Measurements from ENCODE around the gene CEACAM6.
"Not testable (repeated sequence)": the region's sequence is repeated elsewhere in the genome, so short reads cannot be mapped to it uniquely, and the experiment has no call there.

CEACAM6 gene

GRCh38 chr19:41755328-41755913 is at the start of gene CEACAM6:
Gene CEACAM6 (plus strand): TSS chr19:41755530. CDS start chr19:41755639, 109 bp downstream.
- no peak within 1 kb of the TSS for H3K4me3 ChIP-seq (ENCODE audit: low read length)
- H3K36me3 ChIP-seq (ENCODE audit: control insufficient read depth, low read depth, low read length): no peaks in the 10 kb centered on the region
- no peaks in the 10 kb centered on the region for H3K4me1 ChIP-seq (ENCODE audit: control insufficient read depth, low read depth, low read length)
- no peak within 1 kb of the TSS for H3K27ac ChIP-seq (ENCODE audit: low read length)
- no peaks in the 10 kb centered on the region for H3K27me3 ChIP-seq (ENCODE audit: control insufficient read depth, insufficient read depth, low read length)
- no peaks in the 10 kb centered on the region for H3K9me3 ChIP-seq (ENCODE audit: control insufficient read depth, low read depth, low read length)
- no peak within 1 kb of the TSS for H3K9ac ChIP-seq (ENCODE audit: low read length)

GRCh38 chr19:41706741-41707501 is 48.4 kb upstream of the CEACAM6 start:
- Histone ChIP-seq H3K4me3 (ENCODE audit: low read length) (no peak overlapping the region), H3K9ac (ENCODE audit: low read length) (no peak overlapping the region), H3K9me3 (ENCODE audit: control insufficient read depth, low read depth, low read length) (no peaks in the 10 kb centered on the region), H3K27me3 (ENCODE audit: control insufficient read depth, insufficient read depth, low read length) (peaks cover 5% of the 10 kb centered on the region), H3K4me1 (ENCODE audit: control insufficient read depth, low read depth, low read length) (no peaks in the 10 kb centered on the region), H3K36me3 (ENCODE audit: control insufficient read depth, low read depth, low read length) (no peaks in the 10 kb centered on the region), H3K27ac (ENCODE audit: low read length) (no peak overlapping the region)

- H3K36me3 ChIP-seq (ENCODE audit: control insufficient read depth, low read depth, low read length): no peaks in the 10 kb centered on the region
- H3K27ac ChIP-seq (ENCODE audit: low read length): no peak overlapping the region
- peaks cover 5% of the 10 kb centered on the region for H3K27me3 ChIP-seq (ENCODE audit: control insufficient read depth, insufficient read depth, low read length)
- no peak overlapping the region for H3K9ac ChIP-seq (ENCODE audit: low read length)
- H3K4me1 ChIP-seq (ENCODE audit: control insufficient read depth, low read depth, low read length): no peaks in the 10 kb centered on the region
- H3K9me3 ChIP-seq (ENCODE audit: control insufficient read depth, low read depth, low read length): no peaks in the 10 kb centered on the region
- no peak overlapping the region for H3K4me3 ChIP-seq (ENCODE audit: low read length)
Measured at GRCh38 chr19:41707502-41707812, 47.9 kb upstream of the CEACAM6 start.

GRCh38 chr19:41707871-41708371 is 47.4 kb upstream of the CEACAM6 start:
- Histone ChIP-seq H3K4me1 (ENCODE audit: control insufficient read depth, low read depth, low read length) (no peaks in the 10 kb centered on the region), H3K9ac (ENCODE audit: low read length) (no peak overlapping the region), H3K27ac (ENCODE audit: low read length) (no peak overlapping the region), H3K9me3 (ENCODE audit: control insufficient read depth, low read depth, low read length) (no peaks in the 10 kb centered on the region), H3K4me3 (ENCODE audit: low read length) (no peak overlapping the region), H3K27me3 (ENCODE audit: control insufficient read depth, insufficient read depth, low read length) (peaks cover 5% of the 10 kb centered on the region), H3K36me3 (ENCODE audit: control insufficient read depth, low read depth, low read length) (no peaks in the 10 kb centered on the region)

GRCh38 chr19:41708481-41708880 is 46.8 kb upstream of the CEACAM6 start, which contains the start of gene CEACAM5:
Gene CEACAM5 (plus strand): TSS chr19:41708626. CDS start chr19:41708732, 106 bp downstream.
- no peak within 1 kb of the TSS for H3K27ac ChIP-seq (ENCODE audit: low read length)
- H3K4me3 ChIP-seq (ENCODE audit: low read length): no peak within 1 kb of the TSS
- no peaks in the 10 kb centered on the region for H3K36me3 ChIP-seq (ENCODE audit: control insufficient read depth, low read depth, low read length)
- no peak within 1 kb of the TSS for H3K9ac ChIP-seq (ENCODE audit: low read length)
- H3K27me3 ChIP-seq (ENCODE audit: control insufficient read depth, insufficient read depth, low read length): peaks cover 5% of the 10 kb centered on the region
- H3K4me1 ChIP-seq (ENCODE audit: control insufficient read depth, low read depth, low read length): no peaks in the 10 kb centered on the region
- H3K9me3 ChIP-seq (ENCODE audit: control insufficient read depth, low read depth, low read length): no peaks in the 10 kb centered on the region

- H3K36me3 ChIP-seq (ENCODE audit: control insufficient read depth, low read depth, low read length); H3K9ac ChIP-seq (ENCODE audit: low read length); H3K4me3 ChIP-seq (ENCODE audit: low read length); H3K4me1 ChIP-seq (ENCODE audit: control insufficient read depth, low read depth, low read length); H3K9me3 ChIP-seq (ENCODE audit: control insufficient read depth, low read depth, low read length); H3K27ac ChIP-seq (ENCODE audit: low read length); H3K27me3 ChIP-seq (ENCODE audit: control insufficient read depth, insufficient read depth, low read length): not testable (repeated sequence)
Measured at GRCh38 chr19:41709516-41709915, 45.8 kb upstream of the CEACAM6 start.

GRCh38 chr19:41709951-41710645 is 45.2 kb upstream of the CEACAM6 start:
- H3K27me3 ChIP-seq (ENCODE audit: control insufficient read depth, insufficient read depth, low read length): peaks cover under 1% of the 10 kb centered on the region
- no peak overlapping the region for H3K27ac ChIP-seq (ENCODE audit: low read length)
- H3K9ac ChIP-seq (ENCODE audit: low read length): no peak overlapping the region
- no peak overlapping the region for H3K4me3 ChIP-seq (ENCODE audit: low read length)
- no peaks in the 10 kb centered on the region for H3K36me3 ChIP-seq (ENCODE audit: control insufficient read depth, low read depth, low read length)
- no peaks in the 10 kb centered on the region for H3K4me1 ChIP-seq (ENCODE audit: control insufficient read depth, low read depth, low read length)
- H3K9me3 ChIP-seq (ENCODE audit: control insufficient read depth, low read depth, low read length): no peaks in the 10 kb centered on the region

- Histone ChIP-seq H3K4me3 (ENCODE audit: low read length) (no peak overlapping the region), H3K36me3 (ENCODE audit: control insufficient read depth, low read depth, low read length) (no peaks in the 10 kb centered on the region), H3K27ac (ENCODE audit: low read length) (no peak overlapping the region), H3K27me3 (ENCODE audit: control insufficient read depth, insufficient read depth, low read length) (peaks cover 4% of the 10 kb centered on the region), H3K4me1 (ENCODE audit: control insufficient read depth, low read depth, low read length) (no peaks in the 10 kb centered on the region), H3K9ac (ENCODE audit: low read length) (no peak overlapping the region), H3K9me3 (ENCODE audit: control insufficient read depth, low read depth, low read length) (no peaks in the 10 kb centered on the region)
Measured at GRCh38 chr19:41711376-41712261, 43.7 kb upstream of the CEACAM6 start.

GRCh38 chr19:41714598-41714997 is 40.7 kb upstream of the CEACAM6 start:
- Histone ChIP-seq H3K4me1 (ENCODE audit: control insufficient read depth, low read depth, low read length) (no peaks in the 10 kb centered on the region), H3K4me3 (ENCODE audit: low read length) (no peak overlapping the region), H3K9ac (ENCODE audit: low read length) (no peak overlapping the region), H3K27ac (ENCODE audit: low read length) (no peak overlapping the region), H3K27me3 (ENCODE audit: control insufficient read depth, insufficient read depth, low read length) (peaks cover 4% of the 10 kb centered on the region), H3K36me3 (ENCODE audit: control insufficient read depth, low read depth, low read length) (no peaks in the 10 kb centered on the region), H3K9me3 (ENCODE audit: control insufficient read depth, low read depth, low read length) (no peaks in the 10 kb centered on the region)

GRCh38 chr19:41718761-41719160 is 36.6 kb upstream of the CEACAM6 start:
- Histone ChIP-seq H3K9ac (ENCODE audit: low read length) (no peak overlapping the region), H3K36me3 (ENCODE audit: control insufficient read depth, low read depth, low read length) (no peaks in the 10 kb centered on the region), H3K27me3 (ENCODE audit: control insufficient read depth, insufficient read depth, low read length) (peaks cover 4% of the 10 kb centered on the region), H3K4me1 (ENCODE audit: control insufficient read depth, low read depth, low read length) (no peaks in the 10 kb centered on the region), H3K4me3 (ENCODE audit: low read length) (no peak overlapping the region), H3K27ac (ENCODE audit: low read length) (no peak overlapping the region), H3K9me3 (ENCODE audit: control insufficient read depth, low read depth, low read length) (no peaks in the 10 kb centered on the region)

- no peaks in the 10 kb centered on the region for H3K36me3 ChIP-seq (ENCODE audit: control insufficient read depth, low read depth, low read length)
- no peak overlapping the region for H3K4me3 ChIP-seq (ENCODE audit: low read length)
- no peak overlapping the region for H3K27ac ChIP-seq (ENCODE audit: low read length)
- H3K27me3 ChIP-seq (ENCODE audit: control insufficient read depth, insufficient read depth, low read length): peaks cover 4% of the 10 kb centered on the region
- H3K4me1 ChIP-seq (ENCODE audit: control insufficient read depth, low read depth, low read length): no peaks in the 10 kb centered on the region
- H3K9ac ChIP-seq (ENCODE audit: low read length): no peak overlapping the region
- no peaks in the 10 kb centered on the region for H3K9me3 ChIP-seq (ENCODE audit: control insufficient read depth, low read depth, low read length)
Measured at GRCh38 chr19:41720103-41720502, 35.2 kb upstream of the CEACAM6 start.
